K562 (cell line): Measurements from ENCODE around the gene SMG6. TPM values are rescaled to one million over a fixed set of nuclear protein-coding genes. Genes with fewer than 3 reads are reported as not detected.
A peak's percentile ranks its signal among the peaks of the same experiment; 100 is the strongest.

Experiments
- ATAC-seq: fragments of 200-7000 bp; cut with Tn5 transposase; 3 replicates; pipeline ENCODE4 v1.9.1; 2020; ENCODE audit warnings: moderate library complexity
- BruUV-seq: library from RNA; stranded (reverse); fragments of 400-500 nt; replicated peaks from 2 replicates; lab custom pipeline; 2021; lab: Mats Ljungman, UMichigan
- CTCF ChIA-PET: fragments of 300-600 bp; formaldehyde crosslinking; extraction: SDS; loops from one replicate; lab custom pipeline; 2021; ENCODE audit warnings: low intra/inter-chr PET ratio; lab: Yijun Ruan, JAX
- POLR2A ChIA-PET: fragments of 300-600, 350-650 bp; sonication (Branson Sonifier 250); formaldehyde crosslinking; extraction: SDS; loops from one replicate; lab custom pipeline; 2021; ENCODE audit warnings: antibody characterized with exemption, inconsistent platforms; lab: Yijun Ruan, JAX
- DNase-seq, 4 experiments: peaks; one replicate each; pipeline versions ENCODE4 v3.0.0 to v3.0.0-alpha.2; 2011 to 2018; ENCODE audit warnings: low spot score in 3 of 4, mixed read lengths in 3 of 4; ENCODE audit errors: extremely low read depth in 1 of 4
- FAIRE-seq: peaks from 2 replicates; lab custom pipeline; 2011; peaks lifted over from hg19 to GRCh38; lab: Jason Lieb, UNC
- H2AFZ ChIP-seq: 2 replicates; pipeline ENCODE4 v1.6.0; 2011; ENCODE audit warnings: low read depth, low read length, control low read depth, inconsistent platforms
- H3K27ac ChIP-seq: fragments of 200-600 bp; 3 replicates; pipeline ENCODE4 v1.8.0; 2011; ENCODE audit warnings: low read depth, mild to moderate bottlenecking, control low read depth, inconsistent platforms, low read length, moderate library complexity, mixed read lengths; ENCODE audit errors: extremely low read depth
- H3K27me3 ChIP-seq, 2 experiments: fragments of 300-600 bp in 1 of 2; 2 replicates in 1 of 2; 3 replicates in 1 of 2; pipeline versions ENCODE4 v1.6.0 to v1.8.0; 2011; ENCODE audit warnings: inconsistent platforms in 2 of 2, low read length in 2 of 2, mild to moderate bottlenecking in 1 of 2, mixed read lengths in 1 of 2, moderate library complexity in 1 of 2; ENCODE audit not compliant: control insufficient read depth in 2 of 2, insufficient read depth in 2 of 2
- H3K36me3 ChIP-seq: fragments of 300-600 bp; 3 replicates; pipeline ENCODE4 v1.8.0; 2011; ENCODE audit warnings: mild to moderate bottlenecking, low read length, inconsistent platforms; ENCODE audit not compliant: control insufficient read depth, insufficient read depth
- H3K4me1 ChIP-seq, 2 experiments: fragments of 200-600 bp in 1 of 2; replicated peaks in 1 of 2; 2 replicates in 1 of 2; 3 replicates in 1 of 2; pipeline versions ENCODE4 v1.5.1 to v1.8.0; 2011; ENCODE audit warnings: inconsistent platforms in 2 of 2, low read length in 2 of 2, mild to moderate bottlenecking in 1 of 2, mixed read lengths in 1 of 2, moderate library complexity in 1 of 2; ENCODE audit not compliant: control insufficient read depth in 2 of 2, insufficient read depth in 2 of 2
- H3K4me2 ChIP-seq: 2 replicates; pipeline ENCODE4 v1.6.1; 2011; ENCODE audit warnings: low read length, control low read depth, inconsistent platforms, mixed read lengths; ENCODE audit not compliant: insufficient read depth
- H3K4me3 ChIP-seq: fragments of 200-600 bp; sonication (generic), shearing (Covaris generic); 2 replicates; pipeline ENCODE4 v1.5.1; 2016; ENCODE audit warnings: control low read depth, inconsistent platforms
- H3K79me2 ChIP-seq: fragments of 200-600 bp; 3 replicates; pipeline ENCODE4 v1.8.0; 2011; ENCODE audit warnings: low read length, inconsistent platforms; ENCODE audit not compliant: control insufficient read depth, insufficient read depth
- H3K9ac ChIP-seq, 2 experiments: 2 replicates each; pipeline versions ENCODE4 v1.6.0 to v1.6.1; 2011; ENCODE audit warnings: low read depth in 2 of 2, low read length in 2 of 2, control low read depth in 1 of 2, inconsistent platforms in 1 of 2, mild to moderate bottlenecking in 1 of 2, mixed read lengths in 1 of 2; ENCODE audit not compliant: insufficient read depth in 1 of 2
- H3K9me1 ChIP-seq: one replicate; pipeline ENCODE4 v1.6.0; 2011; ENCODE audit warnings: inconsistent platforms, mild to moderate bottlenecking, low read length, moderate library complexity; ENCODE audit not compliant: control insufficient read depth, insufficient read depth
- H3K9me3 ChIP-seq: replicated peaks from 2 replicates; pipeline ENCODE4 v1.5.1; 2011; ENCODE audit warnings: low read depth, low read length, inconsistent platforms; ENCODE audit not compliant: control insufficient read depth, insufficient read depth
- H4K20me1 ChIP-seq: replicated peaks from 2 replicates; pipeline ENCODE4 v1.6.1; 2011; ENCODE audit warnings: low read length, inconsistent platforms, mixed read lengths; ENCODE audit not compliant: control insufficient read depth, insufficient read depth
- CHCHD3 ChIP-seq: fragments of 250-450 bp; sonication (Bioruptor Pico); IDR thresholded peaks from 2 replicates; pipeline ENCODE4 v2.1.2; 2022; ENCODE audit warnings: mild to moderate bottlenecking
- HDAC6 ChIP-seq: IDR thresholded peaks from 2 replicates; pipeline ENCODE4 v1.6.1; 2012; ENCODE audit warnings: low read depth, mild to moderate bottlenecking, control low read depth, inconsistent platforms, low read length, moderate library complexity
- MCM7 ChIP-seq, 2 experiments: fragments of 450-650 bp; IDR thresholded peaks; 2 replicates each; pipeline ENCODE4 v1.6.1; 2016 to 2018
- PCBP1 ChIP-seq: fragments of 200-400 bp; formaldehyde crosslinking; IDR thresholded peaks from 2 replicates; pipeline ENCODE4 v1.6.1; 2018; ENCODE audit warnings: mild to moderate bottlenecking, low read depth, low read length; ENCODE audit not compliant: poor library complexity, severe bottlenecking
- RFX1 ChIP-seq: fragments of 450-650 bp; IDR thresholded peaks from 2 replicates; pipeline ENCODE4 v1.6.1; 2016; ENCODE audit warnings: mild to moderate bottlenecking, moderate library complexity
- RFX5 ChIP-seq: IDR thresholded peaks from 2 replicates; pipeline ENCODE4 v1.6.1; 2011; ENCODE audit warnings: low read depth, mild to moderate bottlenecking, improper control_type of control experiment, low read length
- RHOXF2B ChIP-seq: fragments of 250-450 bp; sonication (Bioruptor Pico); conservative IDR thresholded peaks from 2 replicates; pipeline ENCODE4 v1.5.1; 2021
- TFAP4 ChIP-seq: sonication (generic); formaldehyde crosslinking; IDR thresholded peaks from 2 replicates; pipeline ENCODE4 v1.8.0; 2022; ENCODE audit warnings: missing genetic modification reagents, mild to moderate bottlenecking, moderate library complexity, borderline replicate concordance
- ZFX ChIP-seq: sonication (generic); formaldehyde crosslinking; IDR thresholded peaks from 2 replicates; pipeline ENCODE4 v1.8.0; 2022; ENCODE audit warnings: mild to moderate bottlenecking, missing genetic modification reagents, moderate library complexity
- WGBS: fragments of 100-300 bp; shearing (Covaris generic); methylation state at CpG from one replicate; pipeline ENCODE4 v1.1.6; 2016; ENCODE audit warnings: low coverage, mixed read lengths; ENCODE audit not compliant: insufficient coverage; ENCODE audit errors: missing lambda C conversion rate; 5-methylcytosine and 5-hydroxymethylcytosine counted together
- in situ Hi-C: fragments of 300-500 bp; cut with MboI; formaldehyde crosslinking; loops from 4 replicates; pipeline ENCODE4 v1.15.0; 2018; ENCODE audit warnings: inconsistent platforms, mixed read lengths
- intact Hi-C: fragments of 100-400 bp; cut with micrococcal nuclease; formaldehyde crosslinking; loops from 2 replicates; pipeline ENCODE4 v1.14.2; 2022
- polyA plus RNA-seq, 8 experiments: library from polyadenylated mRNA; depleted of rRNA in 4 of 8; stranded (reverse) in 5 of 8; unstranded in 3 of 8; fragments of >200 nt; fragmentation: Nextera tagmentation in 2 of 8; fragmentation: Illumina TruSeq in 1 of 8; extraction: Ambion mirVana in 2 of 8; extraction: Trizol in 1 of 8; gene quantifications; 2 replicates each; pipeline versions ENCODE4 v1.2.1 to v1.2.3, GENCODE V29; 2011 to 2014; ENCODE audit warnings: inconsistent platforms in 1 of 8, missing spikeins in 1 of 8
- total RNA-seq, 7 experiments: library from RNA; depleted of rRNA in 6 of 7; stranded (reverse); fragments of >200 nt in 6 of 7; fragmentation: Illumina TruSeq in 2 of 7; extraction: Trizol in 2 of 7; gene quantifications; 2 replicates each; pipeline versions ENCODE4 v1.2.1 to v1.2.3, GENCODE V29; 2011 to 2021; ENCODE audit warnings: low replicate concordance in 1 of 7
- TF ChIP-seq, protein P1 (sequence below): sonication (generic); formaldehyde crosslinking; IDR thresholded peaks from 2 replicates; pipeline ENCODE4 v1.8.1; 2023; ENCODE audit warnings: mild to moderate bottlenecking, missing genetic modification reagents
- TF ChIP-seq, protein P2 (sequence below): fragments of 200-800 bp; sonication (Bioruptor generic); IDR thresholded peaks from 2 replicates; pipeline ENCODE4 v1.6.1; 2017; ENCODE audit warnings: missing genetic modification characterization, missing compliant biosample characterization
- TF ChIP-seq, protein P3 (sequence below): sonication (generic); formaldehyde crosslinking; IDR thresholded peaks from 2 replicates; pipeline ENCODE4 v1.9.0; 2022; ENCODE audit warnings: mild to moderate bottlenecking, missing genetic modification reagents
- TF ChIP-seq, protein P4 (sequence below): fragments of 250-450 bp; sonication (Bioruptor Pico); IDR thresholded peaks from 2 replicates; pipeline ENCODE4 v1.8.0; 2022; ENCODE audit warnings: moderate library complexity, mild to moderate bottlenecking, inconsistent platforms

The SMG6 gene
- total and polyA plus RNA-seq, 9 of the 15 experiments (the other 6 are each of a cell fraction or from before 2014, with no cell fraction given) = 0.44 to 13.9 (median 6.0) TPM

DNA sequence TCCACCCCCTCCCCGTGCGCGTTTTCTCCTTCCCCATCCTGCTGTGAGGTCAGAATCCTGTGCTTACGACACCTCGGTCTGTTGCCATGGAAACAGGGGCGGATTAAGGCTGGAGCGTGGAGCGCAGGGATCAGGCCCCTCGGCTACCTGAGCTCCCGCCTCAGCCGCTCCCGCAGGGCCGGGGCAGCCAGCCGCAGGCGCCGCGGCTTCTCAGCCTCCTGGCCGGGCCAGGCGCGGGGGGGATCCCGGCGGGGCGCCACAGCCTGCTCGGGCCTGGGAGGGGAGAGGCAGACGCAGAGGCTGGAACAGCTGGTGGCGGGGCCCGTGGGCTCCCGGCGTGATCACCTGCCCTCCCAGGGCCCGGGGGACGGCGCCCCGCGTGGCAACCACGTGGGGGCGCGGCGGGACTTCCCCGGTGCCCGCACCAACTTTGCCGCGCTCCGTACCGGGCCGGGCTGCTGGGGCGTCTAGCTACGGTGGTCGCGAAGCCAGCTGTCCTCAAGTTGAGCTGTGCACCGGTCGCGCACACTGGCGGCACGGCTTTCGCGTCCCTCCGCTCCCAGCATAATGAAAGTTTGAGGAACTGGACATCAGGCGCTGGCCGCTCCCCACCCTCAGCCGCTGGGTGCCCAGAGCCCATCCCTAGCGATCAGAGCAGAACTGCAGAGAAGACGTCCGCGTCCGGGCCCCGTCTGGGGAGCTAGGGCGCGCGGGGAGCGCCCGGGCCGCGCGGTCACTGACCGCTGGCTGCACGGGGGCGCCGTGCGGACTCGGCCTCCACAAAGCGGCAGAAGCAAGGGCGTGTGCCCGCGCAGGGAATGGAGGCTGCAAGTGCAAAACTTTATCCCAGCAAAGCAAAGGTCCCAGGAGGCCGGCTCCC lies 279.7 kb downstream of the SMG6 start:
- no peak overlapping the region for H3K27ac ChIP-seq
- no peak overlapping the region for H3K4me3 ChIP-seq
- no peak for FAIRE-seq
- H3K4me1 ChIP-seq = peaks cover 3 to 34% of the 10 kb centered on the region in 2 experiments; a peak in 3 of 5 replicates
- intact Hi-C loops (no loop called here), in situ Hi-C loops (no loop called here)
- no peak overlapping the region for H2AFZ ChIP-seq
- no peak overlapping the region for H3K9ac ChIP-seq
- no peaks in the 10 kb centered on the region for H3K36me3 ChIP-seq
- H3K4me2 ChIP-seq = no peak overlapping the region
- H3K9me1 ChIP-seq = no peaks in the 10 kb centered on the region
- peak; percentile 37 to 57 (median 52) for DNase-seq
- WGBS = 58% methylated on average over 10 of the region's 85 CpGs
- H3K27me3 ChIP-seq = peaks cover 11 to 47% of the 10 kb centered on the region in 2 experiments
- POLR2A ChIA-PET = no interaction called here
- ATAC-seq = no peak
- peaks cover 3% of the 10 kb centered on the region; the same call in 1 of the 2 replicates for H4K20me1 ChIP-seq
- H3K9me3 ChIP-seq = no peaks in the 10 kb centered on the region
- CTCF ChIA-PET = no interaction called here
- H3K79me2 ChIP-seq = no peaks in the 10 kb centered on the region
- TF ChIP-seq HDAC6 = peak; percentile 68; the same call in 1 of the 2 replicates
- TF ChIP-seq PCBP1 = peak; percentile 6
- TF ChIP-seq, protein P1, sequence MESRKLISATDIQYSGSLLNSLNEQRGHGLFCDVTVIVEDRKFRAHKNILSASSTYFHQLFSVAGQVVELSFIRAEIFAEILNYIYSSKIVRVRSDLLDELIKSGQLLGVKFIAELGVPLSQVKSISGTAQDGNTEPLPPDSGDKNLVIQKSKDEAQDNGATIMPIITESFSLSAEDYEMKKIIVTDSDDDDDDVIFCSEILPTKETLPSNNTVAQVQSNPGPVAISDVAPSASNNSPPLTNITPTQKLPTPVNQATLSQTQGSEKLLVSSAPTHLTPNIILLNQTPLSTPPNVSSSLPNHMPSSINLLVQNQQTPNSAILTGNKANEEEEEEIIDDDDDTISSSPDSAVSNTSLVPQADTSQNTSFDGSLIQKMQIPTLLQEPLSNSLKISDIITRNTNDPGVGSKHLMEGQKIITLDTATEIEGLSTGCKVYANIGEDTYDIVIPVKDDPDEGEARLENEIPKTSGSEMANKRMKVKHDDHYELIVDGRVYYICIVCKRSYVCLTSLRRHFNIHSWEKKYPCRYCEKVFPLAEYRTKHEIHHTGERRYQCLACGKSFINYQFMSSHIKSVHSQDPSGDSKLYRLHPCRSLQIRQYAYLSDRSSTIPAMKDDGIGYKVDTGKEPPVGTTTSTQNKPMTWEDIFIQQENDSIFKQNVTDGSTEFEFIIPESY (CRISPR knock-in tag) = peak; percentile 16; the same call in 1 of the 2 replicates
- TF ChIP-seq, protein P2, sequence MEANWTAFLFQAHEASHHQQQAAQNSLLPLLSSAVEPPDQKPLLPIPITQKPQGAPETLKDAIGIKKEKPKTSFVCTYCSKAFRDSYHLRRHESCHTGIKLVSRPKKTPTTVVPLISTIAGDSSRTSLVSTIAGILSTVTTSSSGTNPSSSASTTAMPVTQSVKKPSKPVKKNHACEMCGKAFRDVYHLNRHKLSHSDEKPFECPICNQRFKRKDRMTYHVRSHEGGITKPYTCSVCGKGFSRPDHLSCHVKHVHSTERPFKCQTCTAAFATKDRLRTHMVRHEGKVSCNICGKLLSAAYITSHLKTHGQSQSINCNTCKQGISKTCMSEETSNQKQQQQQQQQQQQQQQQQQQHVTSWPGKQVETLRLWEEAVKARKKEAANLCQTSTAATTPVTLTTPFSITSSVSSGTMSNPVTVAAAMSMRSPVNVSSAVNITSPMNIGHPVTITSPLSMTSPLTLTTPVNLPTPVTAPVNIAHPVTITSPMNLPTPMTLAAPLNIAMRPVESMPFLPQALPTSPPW (CRISPR knock-in tag) = peak; percentile 15; the same call in 1 of the 2 replicates
- TF ChIP-seq, protein P3, sequence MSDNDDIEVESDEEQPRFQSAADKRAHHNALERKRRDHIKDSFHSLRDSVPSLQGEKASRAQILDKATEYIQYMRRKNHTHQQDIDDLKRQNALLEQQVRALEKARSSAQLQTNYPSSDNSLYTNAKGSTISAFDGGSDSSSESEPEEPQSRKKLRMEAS = peak; percentile 71
- TF ChIP-seq ZFX (CRISPR knock-in tag) = peak; percentile 42; the same call in 1 of the 2 replicates
- no peak for TF ChIP-seq CHCHD3
- no peak for TF ChIP-seq RFX5
- no peak for TF ChIP-seq RHOXF2B (CRISPR knock-in tag)
- TF ChIP-seq MCM7 (IDR thresholded peaks at IDR 0.05) = no peak
- peak; percentile 65; the same call in 1 of the 2 replicates for TF ChIP-seq RFX1
- peak; percentile 41; the same call in 1 of the 2 replicates for TF ChIP-seq TFAP4 (CRISPR knock-in tag)
- TF ChIP-seq, protein P4, sequence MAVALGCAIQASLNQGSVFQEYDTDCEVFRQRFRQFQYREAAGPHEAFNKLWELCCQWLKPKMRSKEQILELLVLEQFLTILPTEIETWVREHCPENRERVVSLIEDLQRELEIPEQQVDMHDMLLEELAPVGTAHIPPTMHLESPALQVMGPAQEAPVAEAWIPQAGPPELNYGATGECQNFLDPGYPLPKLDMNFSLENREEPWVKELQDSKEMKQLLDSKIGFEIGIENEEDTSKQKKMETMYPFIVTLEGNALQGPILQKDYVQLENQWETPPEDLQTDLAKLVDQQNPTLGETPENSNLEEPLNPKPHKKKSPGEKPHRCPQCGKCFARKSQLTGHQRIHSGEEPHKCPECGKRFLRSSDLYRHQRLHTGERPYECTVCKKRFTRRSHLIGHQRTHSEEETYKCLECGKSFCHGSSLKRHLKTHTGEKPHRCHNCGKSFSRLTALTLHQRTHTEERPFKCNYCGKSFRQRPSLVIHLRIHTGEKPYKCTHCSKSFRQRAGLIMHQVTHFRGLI = no peak
- TF ChIP-seq, all 486 proteins: peak for 8
- no TSS peak for BruUV-seq
